Fibroblast of mammary gland (primary cell): ENCODE data around the gene ARID1B.

ENCODE experiments used
- DNase-seq: peaks from one replicate; pipeline ENCODE4 v3.0.0-alpha.2; 2010; ENCODE audit warnings: low read depth
- H3K4me3 ChIP-seq: 2 replicates; pipeline ENCODE4 v1.5.1; 2011; ENCODE audit warnings: low read depth, mild to moderate bottlenecking, low read length, moderate library complexity; ENCODE audit not compliant: control insufficient read depth
- TF ChIP-seq, protein P1 (sequence below): conservative IDR thresholded peaks from 2 replicates; pipeline ENCODE4 v1.5.1; 2011; ENCODE audit warnings: low read depth, low read length, inconsistent platforms; ENCODE audit not compliant: control insufficient read depth, insufficient read depth

Gene ARID1B

DNA sequence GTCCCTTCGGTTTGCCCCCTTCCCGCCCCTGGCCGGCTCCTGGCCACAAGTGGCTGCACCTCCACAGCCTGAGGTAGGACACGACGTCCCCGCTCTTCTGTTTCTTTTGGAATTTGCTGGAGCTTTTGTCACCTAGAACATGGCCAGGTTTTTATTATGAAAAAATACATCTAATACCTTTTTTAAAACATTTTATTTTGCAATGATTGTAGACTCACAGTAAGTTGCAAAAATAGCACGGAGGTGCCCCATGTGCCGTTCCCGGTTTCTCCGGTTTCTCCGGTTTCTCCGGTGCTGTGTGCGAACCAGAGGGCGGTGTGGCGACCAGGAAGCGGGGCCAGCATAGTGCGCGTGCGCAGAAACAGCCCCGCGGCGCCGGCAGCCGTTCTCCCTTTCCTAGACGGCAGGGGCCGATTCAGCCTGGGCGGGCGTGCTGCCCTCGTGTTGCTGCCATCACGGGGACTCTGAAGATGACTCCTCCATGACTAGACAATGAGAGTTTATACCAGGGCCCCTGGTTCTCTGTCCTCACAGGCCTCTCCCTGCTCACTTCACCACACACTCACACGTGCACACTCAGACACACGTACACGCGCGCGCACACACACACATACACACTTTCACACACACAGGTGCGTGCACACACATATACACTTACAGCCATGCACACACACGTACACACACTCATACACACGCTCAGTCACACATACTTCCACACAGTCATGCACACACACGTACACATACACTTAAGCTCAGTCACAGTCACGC, 444.1 kb downstream of the ARID1B start:
- peak overlapping the region; percentile 54 for H3K4me3 ChIP-seq
- TF ChIP-seq, protein P1, sequence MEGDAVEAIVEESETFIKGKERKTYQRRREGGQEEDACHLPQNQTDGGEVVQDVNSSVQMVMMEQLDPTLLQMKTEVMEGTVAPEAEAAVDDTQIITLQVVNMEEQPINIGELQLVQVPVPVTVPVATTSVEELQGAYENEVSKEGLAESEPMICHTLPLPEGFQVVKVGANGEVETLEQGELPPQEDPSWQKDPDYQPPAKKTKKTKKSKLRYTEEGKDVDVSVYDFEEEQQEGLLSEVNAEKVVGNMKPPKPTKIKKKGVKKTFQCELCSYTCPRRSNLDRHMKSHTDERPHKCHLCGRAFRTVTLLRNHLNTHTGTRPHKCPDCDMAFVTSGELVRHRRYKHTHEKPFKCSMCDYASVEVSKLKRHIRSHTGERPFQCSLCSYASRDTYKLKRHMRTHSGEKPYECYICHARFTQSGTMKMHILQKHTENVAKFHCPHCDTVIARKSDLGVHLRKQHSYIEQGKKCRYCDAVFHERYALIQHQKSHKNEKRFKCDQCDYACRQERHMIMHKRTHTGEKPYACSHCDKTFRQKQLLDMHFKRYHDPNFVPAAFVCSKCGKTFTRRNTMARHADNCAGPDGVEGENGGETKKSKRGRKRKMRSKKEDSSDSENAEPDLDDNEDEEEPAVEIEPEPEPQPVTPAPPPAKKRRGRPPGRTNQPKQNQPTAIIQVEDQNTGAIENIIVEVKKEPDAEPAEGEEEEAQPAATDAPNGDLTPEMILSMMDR: peak; percentile 15
- DNase-seq: peak; percentile 80

DNA sequence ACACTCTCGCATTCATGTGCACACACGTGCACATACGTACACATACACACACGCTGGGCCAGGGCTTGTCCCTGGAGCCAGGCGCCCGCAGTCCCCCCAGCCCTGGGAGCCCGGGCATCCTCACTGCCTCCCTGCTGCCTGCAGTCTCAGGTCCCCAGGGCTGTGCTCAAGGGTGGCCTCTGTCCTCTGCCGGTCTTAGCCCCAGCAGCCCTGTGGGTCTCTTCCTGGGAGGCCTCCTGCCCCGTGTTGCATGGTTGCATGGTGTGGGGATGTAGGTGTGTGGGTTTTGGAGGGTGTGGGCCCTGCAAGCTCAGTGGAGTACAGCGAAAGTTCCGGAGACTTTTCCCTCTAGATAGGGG, 444.6 kb downstream of the ARID1B start:
- no peak overlapping the region for H3K4me3 ChIP-seq
- TF ChIP-seq, protein P1: no peak
- no peak for DNase-seq

DNA sequence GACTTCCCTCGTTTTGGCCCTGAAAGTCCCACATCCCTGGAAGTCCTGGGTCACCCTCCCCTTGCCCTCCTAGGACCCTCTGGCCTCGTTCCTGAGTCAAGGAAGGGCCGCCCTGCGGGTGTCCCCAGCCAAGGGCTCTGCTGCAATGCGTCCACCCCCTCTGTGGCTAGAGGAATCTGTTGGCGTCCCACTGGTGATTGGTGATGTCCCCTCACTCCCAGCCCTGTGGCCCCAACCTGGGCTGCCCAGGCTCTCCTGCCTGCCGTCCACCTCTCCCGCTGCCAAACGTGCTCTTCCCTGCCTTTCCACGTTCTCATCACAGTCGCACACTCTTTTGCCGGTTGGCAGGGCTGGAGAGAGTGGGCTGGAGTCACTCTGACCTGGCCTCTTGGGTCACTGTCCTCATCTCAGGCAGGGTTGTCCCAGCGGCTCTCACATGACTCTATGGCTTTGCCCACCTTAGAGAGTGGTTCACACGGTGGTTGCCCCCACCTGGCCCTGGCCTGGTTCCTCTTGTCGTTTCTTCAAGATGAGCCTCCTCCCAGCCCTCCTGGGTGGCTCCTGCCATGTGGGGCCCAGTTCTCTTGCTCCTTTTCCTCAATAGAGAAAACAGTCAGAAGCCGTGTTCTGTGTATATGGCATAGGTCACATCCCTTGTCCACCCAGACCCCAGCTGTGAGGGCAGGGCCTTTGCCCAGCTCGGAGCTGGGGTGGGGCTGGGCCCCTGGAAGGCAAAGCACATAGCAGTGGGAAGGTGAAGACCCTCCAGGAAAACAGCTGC, 445.2 kb downstream of the ARID1B start:
- H3K4me3 ChIP-seq: no peak overlapping the region
- TF ChIP-seq, protein P1: no peak
- DNase-seq: no peak

DNA sequence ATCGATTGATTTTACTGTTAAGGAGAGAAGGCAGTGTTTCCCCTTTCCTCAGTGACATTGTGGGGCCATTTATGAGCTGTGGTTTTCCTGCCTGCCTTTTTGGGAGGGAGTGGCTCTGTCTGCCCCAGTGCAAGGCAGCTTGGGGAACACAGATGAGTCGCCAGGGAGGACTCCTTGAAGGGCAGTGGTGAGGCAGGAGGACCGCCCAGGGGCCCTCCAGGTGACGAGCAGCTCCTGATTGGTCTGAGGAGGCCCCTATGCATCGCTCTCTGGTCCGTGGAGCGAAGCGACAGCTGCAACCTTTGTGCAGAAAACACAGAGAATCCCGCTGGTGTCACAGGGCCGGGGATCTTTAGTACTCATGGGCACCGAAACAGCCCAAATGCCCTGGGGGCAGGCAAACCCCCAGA, 445.8 kb downstream of the ARID1B start:
- DNase-seq: no peak
- TF ChIP-seq, protein P1: no peak
- H3K4me3 ChIP-seq: no peak overlapping the region

DNA sequence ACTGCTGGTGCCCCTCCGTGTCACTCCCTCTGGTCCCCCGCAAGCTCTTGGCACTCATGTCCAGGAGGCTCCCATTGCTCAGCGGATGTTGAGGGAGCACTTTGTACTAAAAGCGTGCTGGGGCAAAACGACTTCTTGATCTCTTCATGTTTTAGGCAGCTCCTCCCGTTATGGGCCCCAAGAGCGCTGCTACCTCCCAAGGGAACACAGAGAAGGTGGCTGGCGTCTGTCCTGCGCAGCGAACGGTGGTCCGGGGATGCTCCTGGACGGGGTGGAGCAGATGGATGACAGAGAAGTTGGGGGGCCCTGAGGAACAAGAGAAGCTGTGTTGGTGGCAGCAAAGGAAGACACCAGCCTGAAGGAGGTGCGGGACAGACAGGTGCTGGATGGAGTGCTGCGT, 446.3 kb downstream of the ARID1B start:
- H3K4me3 ChIP-seq: no peak overlapping the region
- no peak for DNase-seq
- TF ChIP-seq, protein P1: no peak

DNA sequence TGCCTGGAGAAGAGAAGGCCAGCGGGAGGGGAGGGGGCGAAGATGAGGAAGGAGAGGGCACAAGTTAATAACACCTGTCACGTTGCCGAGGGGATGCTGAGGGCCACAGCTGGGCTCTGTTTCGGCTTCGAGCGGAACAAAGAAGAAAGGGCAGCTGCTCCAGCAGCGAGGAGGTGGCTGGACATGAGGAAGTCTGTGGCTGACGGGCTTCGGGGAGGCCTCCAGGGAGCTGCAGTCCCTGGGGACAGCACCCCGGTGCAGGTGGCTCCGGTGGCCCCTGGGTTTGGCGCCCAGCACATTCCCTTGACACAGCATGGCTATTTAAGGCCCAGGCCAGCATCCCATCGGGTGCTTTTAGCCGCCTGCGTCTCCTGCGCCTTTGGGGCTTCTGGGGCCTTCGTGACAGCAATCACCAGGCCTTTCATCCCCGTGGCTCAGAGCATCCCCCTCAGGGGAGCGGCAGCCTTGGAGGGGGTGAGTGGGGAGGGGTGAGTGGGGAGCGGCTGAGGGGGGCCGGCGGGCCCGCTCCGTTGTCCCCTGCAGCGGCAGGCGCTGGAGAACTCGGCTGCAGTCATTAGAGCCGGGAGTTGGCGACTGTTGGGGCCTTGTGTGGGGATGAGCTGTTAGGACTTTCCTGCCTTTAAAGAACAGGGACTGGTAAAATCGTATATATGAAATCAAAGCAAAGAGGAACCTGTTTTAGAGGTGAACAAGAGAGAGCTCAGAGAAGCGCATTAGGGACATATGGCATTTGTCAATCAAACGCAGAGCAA, 447.2 kb downstream of the ARID1B start:
- TF ChIP-seq, protein P1: no peak

More for the DNA sequence above, 447.2 kb downstream of the ARID1B start:
- no peak for DNase-seq
- H3K4me3 ChIP-seq: no peak overlapping the region
